Stimulated activated CD8-positive, alpha-beta memory T cell treated with anti-CD3 and anti-CD28 coated beads, Interleukin-12 subunit alpha, Interleukin-12 subunit beta, amount 100 ng/mL, for 4 hours (primary cell): ENCODE results near the gene FAM83F.
"Not testable (repeated sequence)": the region's sequence is repeated elsewhere in the genome, so short reads cannot be mapped to it uniquely, and the experiment has no call there.

Experiments
- DNase-seq: peaks from one replicate; pipeline ENCODE4 v3.0.0-alpha.2; 2020; ENCODE audit warnings: low read depth

Gene FAM83F

GRCh38 chr22:40015358-40015976 lies 20.7 kb downstream of the FAM83F start:
- no peak for DNase-seq

- no peak for DNase-seq
These were observed 23.3 kb downstream of the FAM83F start for GRCh38 chr22:40018051-40018450.

- no peak for DNase-seq
These were observed 24.3 kb downstream of the FAM83F start for GRCh38 chr22:40019100-40019499.

GRCh38 chr22:40020956-40021355 lies 26.2 kb downstream of the FAM83F start:
- no peak for DNase-seq

GRCh38 chr22:40021401-40022000 lies 26.7 kb downstream of the FAM83F start:
- DNase-seq, result no peak

- no peak for DNase-seq
These were observed 27.9 kb downstream of the FAM83F start for GRCh38 chr22:40022536-40023240.

- DNase-seq, result no peak
These were observed 28.6 kb downstream of the FAM83F start for GRCh38 chr22:40023341-40023841.

GRCh38 chr22:40024201-40025061 lies 29.7 kb downstream of the FAM83F start:
- DNase-seq, result peak; percentile 13

GRCh38 chr22:40025062-40025379 lies 30.3 kb downstream of the FAM83F start:
- DNase-seq, result not testable (repeated sequence)

- DNase-seq, result no peak
These were observed 31.1 kb downstream of the FAM83F start for GRCh38 chr22:40025856-40026255.

GRCh38 chr22:40026641-40027040 lies 31.9 kb downstream of the FAM83F start:
- no peak for DNase-seq

GRCh38 chr22:40027191-40028097 lies 32.7 kb downstream of the FAM83F start:
- no peak for DNase-seq

GRCh38 chr22:40028098-40028425 lies 33.3 kb downstream of the FAM83F start:
- no peak for DNase-seq

GRCh38 chr22:40029189-40029890 lies 34.6 kb downstream of the FAM83F start:
- no peak for DNase-seq

- no peak for DNase-seq
These were observed 35.4 kb downstream of the FAM83F start for GRCh38 chr22:40030026-40030757.

- DNase-seq, result no peak
These were observed 36.0 kb downstream of the FAM83F start for GRCh38 chr22:40030758-40031095.

GRCh38 chr22:40031766-40032470 lies 37.2 kb downstream of the FAM83F start:
- DNase-seq, result no peak

GRCh38 chr22:40033586-40034380 lies 39.0 kb downstream of the FAM83F start:
- DNase-seq, result no peak

GRCh38 chr22:40035351-40035750 lies 40.6 kb downstream of the FAM83F start:
- no peak for DNase-seq
